HepG2 (cell line): ENCODE data around the gene KLHDC1. TPM values are rescaled to one million over a fixed set of nuclear protein-coding genes. Genes with fewer than 3 reads are reported as not detected.
A peak's percentile ranks its signal among the peaks of the same experiment; 100 is the strongest.

Experiments used
- CBX1 ChIP-seq: IDR thresholded peaks from one replicate; pipeline ENCODE4 v1.6.1; 2016; ENCODE audit warnings: antibody characterized with exemption, low read depth
- GABPB1 ChIP-seq: IDR thresholded peaks from 2 replicates; pipeline ENCODE4 v1.6.1; 2016; ENCODE audit warnings: mild to moderate bottlenecking, missing genetic modification reagents, moderate library complexity, missing compliant biosample characterization
- GTF3A ChIP-seq: sonication (generic); formaldehyde crosslinking; conservative IDR thresholded peaks from 2 replicates; pipeline ENCODE4 v1.4.0; 2020; ENCODE audit warnings: mild to moderate bottlenecking, missing genetic modification reagents
- ISX ChIP-seq: sonication (generic); formaldehyde crosslinking; conservative IDR thresholded peaks from 2 replicates; pipeline ENCODE4 v1.5.0; 2020; ENCODE audit warnings: missing genetic modification reagents
- KAT7 ChIP-seq: IDR thresholded peaks from 2 replicates; pipeline ENCODE4 v1.6.1; 2018; ENCODE audit warnings: borderline replicate concordance, missing compliant biosample characterization
- KLF12 ChIP-seq: sonication (generic); formaldehyde crosslinking; IDR thresholded peaks from 2 replicates; pipeline ENCODE4 v1.4.0; 2020; ENCODE audit warnings: missing genetic modification reagents, borderline replicate concordance
- MBD4 ChIP-seq: IDR thresholded peaks from 2 replicates; pipeline ENCODE4 v1.6.1; 2012; ENCODE audit warnings: low read length, inconsistent platforms, borderline replicate concordance
- MYNN ChIP-seq: sonication (generic); formaldehyde crosslinking; IDR thresholded peaks from 2 replicates; pipeline ENCODE4 v1.4.0; 2020; ENCODE audit warnings: mild to moderate bottlenecking, low read depth, missing genetic modification reagents
- NR3C1 ChIP-seq: sonication (generic); formaldehyde crosslinking; IDR thresholded peaks from 2 replicates; pipeline ENCODE4 v1.4.0; 2020; ENCODE audit warnings: missing genetic modification reagents
- RFX5 ChIP-seq: IDR thresholded peaks from 2 replicates; pipeline ENCODE4 v1.6.1; 2011; ENCODE audit warnings: low read depth, low read length, improper control_type of control experiment
- STAG1 ChIP-seq: sonication (generic); formaldehyde crosslinking; IDR thresholded peaks from 2 replicates; pipeline ENCODE4 v1.4.0; 2020; ENCODE audit warnings: missing genetic modification reagents
- ZKSCAN1 ChIP-seq: fragments of 150-350 bp; IDR thresholded peaks from 2 replicates; pipeline ENCODE4 v1.6.1; 2014; ENCODE audit warnings: low read length
- ZNF292 ChIP-seq: sonication (generic); formaldehyde crosslinking; IDR thresholded peaks from 2 replicates; pipeline ENCODE4 v1.8.1; 2022; ENCODE audit warnings: mild to moderate bottlenecking, low read depth, missing genetic modification reagents, borderline replicate concordance
- ZNF546 ChIP-seq: sonication (generic); formaldehyde crosslinking; conservative IDR thresholded peaks from 2 replicates; pipeline ENCODE4 v1.8.1; 2023; ENCODE audit warnings: mild to moderate bottlenecking, missing genetic modification reagents
- ZSCAN21 ChIP-seq: sonication (generic); formaldehyde crosslinking; IDR thresholded peaks from 2 replicates; pipeline ENCODE4 v1.8.0; 2022; ENCODE audit warnings: mild to moderate bottlenecking, missing genetic modification reagents, moderate library complexity, borderline replicate concordance
- ZSCAN29 ChIP-seq: sonication (generic); formaldehyde crosslinking; conservative IDR thresholded peaks from 2 replicates; pipeline ENCODE4 v1.4.0; 2020; ENCODE audit warnings: mild to moderate bottlenecking, missing genetic modification reagents
- ZSCAN31 ChIP-seq: sonication (generic); formaldehyde crosslinking; IDR thresholded peaks from 2 replicates; pipeline ENCODE4 v1.5.0; 2020; ENCODE audit warnings: low read depth, mild to moderate bottlenecking, missing genetic modification reagents
- polyA plus RNA-seq, 8 experiments: library from polyadenylated mRNA; depleted of rRNA in 3 of 8; stranded (reverse) in 7 of 8; unstranded in 1 of 8; fragments of >200 nt; fragmentation: Illumina TruSeq in 4 of 8; extraction: Trizol in 4 of 8; gene quantifications; 2 replicates each; pipeline versions ENCODE4 v1.2.1 to v1.2.3, GENCODE V29; 2011 to 2016; ENCODE audit warnings: low read depth in 4 of 8, missing spikeins in 1 of 8, mixed read lengths in 1 of 8; ENCODE audit not compliant: insufficient read depth in 1 of 8
- total RNA-seq, 5 experiments: library from RNA; depleted of rRNA; stranded (reverse); fragments of >200 nt; fragmentation: Illumina TruSeq; extraction: Trizol; gene quantifications; 2 replicates each; pipeline ENCODE4 v1.2.3, GENCODE V29; 2016; ENCODE audit warnings: low read depth in 1 of 5
- TF ChIP-seq, protein P1 (sequence below): sonication (generic); formaldehyde crosslinking; IDR thresholded peaks from 2 replicates; pipeline ENCODE4 v1.5.0; 2020; ENCODE audit warnings: mild to moderate bottlenecking, missing genetic modification reagents, borderline replicate concordance
- TF ChIP-seq, protein P2 (sequence below): sonication (generic); formaldehyde crosslinking; IDR thresholded peaks from 2 replicates; pipeline ENCODE4 v1.4.0; 2020; ENCODE audit warnings: missing genetic modification reagents
- TF ChIP-seq, protein P3 (sequence below): sonication (generic); formaldehyde crosslinking; IDR thresholded peaks from 2 replicates; pipeline ENCODE4 v1.5.0; 2020; ENCODE audit warnings: mild to moderate bottlenecking, missing genetic modification reagents
- TF ChIP-seq, protein P4 (sequence below): sonication (generic); formaldehyde crosslinking; IDR thresholded peaks from 2 replicates; pipeline ENCODE4 v1.4.0; 2020; ENCODE audit warnings: missing genetic modification reagents, mild to moderate bottlenecking, borderline replicate concordance
- TF ChIP-seq, protein P5 (sequence below): sonication (generic); formaldehyde crosslinking; IDR thresholded peaks from 2 replicates; pipeline ENCODE4 v1.4.0; 2020; ENCODE audit warnings: low read depth, mild to moderate bottlenecking, missing genetic modification reagents

The KLHDC1 gene
- total and polyA plus RNA-seq, 2 of the 13 experiments (the other 11 are each of a cell fraction or from before 2014, with no cell fraction given): 0.11 TPM; not detected in 1

DNA sequence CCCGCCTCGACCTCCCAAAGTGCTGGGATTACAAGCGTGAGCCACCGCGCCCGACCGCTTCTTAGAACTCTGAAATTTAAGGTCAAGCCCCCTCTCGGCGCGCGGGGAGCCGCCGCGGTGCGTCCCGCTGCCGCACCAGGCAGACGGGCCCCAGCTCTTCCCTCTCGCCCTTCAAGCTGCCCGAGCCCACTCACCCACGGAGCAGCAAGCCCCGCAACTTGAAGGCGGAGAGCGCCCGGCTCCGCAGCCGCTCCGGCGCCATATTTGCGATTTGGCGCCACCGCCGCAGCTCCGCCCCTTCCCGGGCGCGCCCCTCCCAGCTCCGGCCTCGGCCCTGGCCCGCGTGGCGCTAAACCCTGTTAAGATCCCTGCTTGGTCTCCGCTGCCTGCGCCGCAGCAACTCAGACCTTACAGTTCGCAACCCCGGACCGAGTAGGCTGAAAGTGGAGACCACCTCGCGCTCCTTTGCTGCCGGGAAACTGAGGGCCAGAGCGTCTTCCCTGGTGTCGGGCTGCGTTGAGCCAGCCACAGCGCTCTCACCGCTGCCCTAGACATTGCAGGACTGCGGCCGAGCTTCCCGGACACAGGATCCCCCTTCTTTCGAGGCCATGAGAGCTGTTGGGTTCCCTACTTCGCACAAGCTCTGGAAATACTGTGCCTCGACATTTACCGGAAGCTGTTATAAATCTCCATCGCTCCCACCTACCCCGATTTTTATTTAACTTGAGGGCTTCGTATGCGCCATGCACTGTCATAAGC, 4.8 kb upstream of the KLHDC1 start, which contains the start of gene POLE2 (continued):
- TF ChIP-seq, protein P1, sequence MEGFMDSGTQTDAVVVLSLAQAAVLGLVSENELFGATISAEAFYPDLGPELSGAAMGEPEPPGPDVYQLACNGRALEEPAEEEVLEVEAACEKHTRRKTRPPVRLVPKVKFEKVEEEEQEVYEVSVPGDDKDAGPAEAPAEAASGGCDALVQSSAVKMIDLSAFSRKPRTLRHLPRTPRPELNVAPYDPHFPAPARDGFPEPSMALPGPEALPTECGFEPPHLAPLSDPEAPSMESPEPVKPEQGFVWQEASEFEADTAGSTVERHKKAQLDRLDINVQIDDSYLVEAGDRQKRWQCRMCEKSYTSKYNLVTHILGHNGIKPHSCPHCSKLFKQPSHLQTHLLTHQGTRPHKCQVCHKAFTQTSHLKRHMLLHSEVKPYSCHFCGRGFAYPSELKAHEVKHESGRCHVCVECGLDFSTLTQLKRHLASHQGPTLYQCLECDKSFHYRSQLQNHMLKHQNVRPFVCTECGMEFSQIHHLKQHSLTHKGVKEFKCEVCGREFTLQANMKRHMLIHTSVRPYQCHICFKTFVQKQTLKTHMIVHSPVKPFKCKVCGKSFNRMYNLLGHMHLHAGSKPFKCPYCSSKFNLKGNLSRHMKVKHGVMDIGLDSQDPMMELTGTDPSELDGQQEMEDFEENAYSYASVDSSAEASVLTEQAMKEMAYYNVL (CRISPR knock-in tag): no peak; the same call in 1 of the 2 replicates
- TF ChIP-seq GTF3A (peak; percentile 24; the same call in 1 of the 2 replicates), NR3C1 (CRISPR knock-in tag) (no peak), RFX5 (no peak), MYNN (CRISPR knock-in tag) (no peak), KAT7 (CRISPR knock-in tag) (peak; percentile 57; the same call in 1 of the 2 replicates), KLF12 (CRISPR knock-in tag) (no peak), MBD4 (no peak), ZSCAN21 (CRISPR knock-in tag) (peak; percentile 89; the same call in 1 of the 2 replicates), ZKSCAN1 (no peak), ZNF292 (peak; percentile 17; the same call in 1 of the 2 replicates), STAG1 (CRISPR knock-in tag) (peak; percentile 34), ZNF546 (CRISPR knock-in tag) (0 out of 2 replicates have a peak, but pooled peaks have one; percentile 60), GABPB1 (peak; percentile 89), ISX (CRISPR knock-in tag) (no peak), ZSCAN29 (peak; percentile 77), CBX1 (peak; percentile 14), ZSCAN31 (peak; percentile 88)
- TF ChIP-seq, protein P2, sequence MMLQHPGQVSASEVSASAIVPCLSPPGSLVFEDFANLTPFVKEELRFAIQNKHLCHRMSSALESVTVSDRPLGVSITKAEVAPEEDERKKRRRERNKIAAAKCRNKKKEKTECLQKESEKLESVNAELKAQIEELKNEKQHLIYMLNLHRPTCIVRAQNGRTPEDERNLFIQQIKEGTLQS (CRISPR knock-in tag): no peak; the same call in 1 of the 2 replicates
- TF ChIP-seq, protein P3, sequence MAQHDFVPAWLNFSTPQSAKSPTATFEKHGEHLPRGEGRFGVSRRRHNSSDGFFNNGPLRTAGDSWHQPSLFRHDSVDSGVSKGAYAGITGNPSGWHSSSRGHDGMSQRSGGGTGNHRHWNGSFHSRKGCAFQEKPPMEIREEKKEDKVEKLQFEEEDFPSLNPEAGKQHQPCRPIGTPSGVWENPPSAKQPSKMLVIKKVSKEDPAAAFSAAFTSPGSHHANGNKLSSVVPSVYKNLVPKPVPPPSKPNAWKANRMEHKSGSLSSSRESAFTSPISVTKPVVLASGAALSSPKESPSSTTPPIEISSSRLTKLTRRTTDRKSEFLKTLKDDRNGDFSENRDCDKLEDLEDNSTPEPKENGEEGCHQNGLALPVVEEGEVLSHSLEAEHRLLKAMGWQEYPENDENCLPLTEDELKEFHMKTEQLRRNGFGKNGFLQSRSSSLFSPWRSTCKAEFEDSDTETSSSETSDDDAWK: no peak
- TF ChIP-seq, protein P4, sequence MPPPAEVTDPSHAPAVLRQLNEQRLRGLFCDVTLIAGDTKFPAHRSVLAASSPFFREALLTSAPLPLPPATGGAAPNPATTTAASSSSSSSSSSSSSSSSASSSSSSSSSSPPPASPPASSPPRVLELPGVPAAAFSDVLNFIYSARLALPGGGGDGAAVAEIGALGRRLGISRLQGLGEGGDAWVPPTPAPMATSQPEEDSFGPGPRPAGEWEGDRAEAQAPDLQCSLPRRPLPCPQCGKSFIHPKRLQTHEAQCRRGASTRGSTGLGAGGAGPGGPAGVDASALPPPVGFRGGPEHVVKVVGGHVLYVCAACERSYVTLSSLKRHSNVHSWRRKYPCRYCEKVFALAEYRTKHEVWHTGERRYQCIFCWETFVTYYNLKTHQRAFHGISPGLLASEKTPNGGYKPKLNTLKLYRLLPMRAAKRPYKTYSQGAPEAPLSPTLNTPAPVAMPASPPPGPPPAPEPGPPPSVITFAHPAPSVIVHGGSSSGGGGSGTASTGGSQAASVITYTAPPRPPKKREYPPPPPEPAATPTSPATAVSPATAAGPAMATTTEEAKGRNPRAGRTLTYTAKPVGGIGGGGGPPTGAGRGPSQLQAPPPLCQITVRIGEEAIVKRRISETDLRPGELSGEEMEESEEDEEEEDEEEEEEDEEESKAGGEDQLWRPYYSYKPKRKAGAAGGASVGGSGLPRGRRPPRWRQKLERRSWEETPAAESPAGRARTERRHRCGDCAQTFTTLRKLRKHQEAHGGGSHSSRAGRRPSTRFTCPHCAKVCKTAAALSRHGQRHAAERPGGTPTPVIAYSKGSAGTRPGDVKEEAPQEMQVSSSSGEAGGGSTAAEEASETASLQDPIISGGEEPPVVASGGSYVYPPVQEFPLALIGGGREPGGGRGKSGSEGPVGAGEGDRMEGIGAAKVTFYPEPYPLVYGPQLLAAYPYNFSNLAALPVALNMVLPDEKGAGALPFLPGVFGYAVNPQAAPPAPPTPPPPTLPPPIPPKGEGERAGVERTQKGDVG (CRISPR knock-in tag): peak; percentile 100
- TF ChIP-seq, protein P5, sequence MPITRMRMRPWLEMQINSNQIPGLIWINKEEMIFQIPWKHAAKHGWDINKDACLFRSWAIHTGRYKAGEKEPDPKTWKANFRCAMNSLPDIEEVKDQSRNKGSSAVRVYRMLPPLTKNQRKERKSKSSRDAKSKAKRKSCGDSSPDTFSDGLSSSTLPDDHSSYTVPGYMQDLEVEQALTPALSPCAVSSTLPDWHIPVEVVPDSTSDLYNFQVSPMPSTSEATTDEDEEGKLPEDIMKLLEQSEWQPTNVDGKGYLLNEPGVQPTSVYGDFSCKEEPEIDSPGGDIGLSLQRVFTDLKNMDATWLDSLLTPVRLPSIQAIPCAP (CRISPR knock-in tag): 0 out of 2 replicates have a peak, but pooled peaks have one; percentile 6
